Jurkat, Clone E6-1 (cell line): Measurements from ENCODE around the gene MOAP1. TPM values are rescaled to one million over a fixed set of nuclear protein-coding genes. Genes with fewer than 3 reads are reported as not detected.
A peak's percentile ranks its signal among the peaks of the same experiment; 100 is the strongest.
"Not testable (repeated sequence)": the region's sequence is repeated elsewhere in the genome, so short reads cannot be mapped to it uniquely, and the experiment has no call there.

Experiments used
- DNase-seq: peaks from one replicate; pipeline ENCODE4 v3.0.0-alpha.2; 2011; ENCODE audit warnings: low read depth, low spot score
- H3K4me3 ChIP-seq: 2 replicates; pipeline ENCODE4 v1.5.1; 2011; ENCODE audit warnings: mild to moderate bottlenecking, low read length, control low read depth, moderate library complexity
- polyA plus RNA-seq: library from polyadenylated mRNA; unstranded; fragments of >200 nt; gene quantifications from one replicate; pipeline ENCODE4 v1.2.1, GENCODE V29; 2012; ENCODE audit warnings: missing spikeins; ENCODE audit not compliant: insufficient read length, insufficient read depth

MOAP1 gene, protein sequence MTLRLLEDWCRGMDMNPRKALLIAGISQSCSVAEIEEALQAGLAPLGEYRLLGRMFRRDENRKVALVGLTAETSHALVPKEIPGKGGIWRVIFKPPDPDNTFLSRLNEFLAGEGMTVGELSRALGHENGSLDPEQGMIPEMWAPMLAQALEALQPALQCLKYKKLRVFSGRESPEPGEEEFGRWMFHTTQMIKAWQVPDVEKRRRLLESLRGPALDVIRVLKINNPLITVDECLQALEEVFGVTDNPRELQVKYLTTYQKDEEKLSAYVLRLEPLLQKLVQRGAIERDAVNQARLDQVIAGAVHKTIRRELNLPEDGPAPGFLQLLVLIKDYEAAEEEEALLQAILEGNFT
- 24.4 TPM for polyA plus RNA-seq

- peak; percentile 75 for DNase-seq
- peak within 1 kb of the TSS; percentile 74 for H3K4me3 ChIP-seq
Observed at GRCh38 chr14:93184391-93185348, at the start of gene MOAP1, which contains the start of gene LYSET. MOAP1 (minus strand) TSS chr14:93184897; CDS start chr14:93184242, 655 bp downstream. LYSET (plus strand) TSS chr14:93185317; CDS start chr14:93185406, 89 bp downstream.

- not testable (repeated sequence) for H3K4me3 ChIP-seq, DNase-seq
Observed at GRCh38 chr14:93233078-93233477, 48.4 kb upstream of the MOAP1 start.

DNA sequence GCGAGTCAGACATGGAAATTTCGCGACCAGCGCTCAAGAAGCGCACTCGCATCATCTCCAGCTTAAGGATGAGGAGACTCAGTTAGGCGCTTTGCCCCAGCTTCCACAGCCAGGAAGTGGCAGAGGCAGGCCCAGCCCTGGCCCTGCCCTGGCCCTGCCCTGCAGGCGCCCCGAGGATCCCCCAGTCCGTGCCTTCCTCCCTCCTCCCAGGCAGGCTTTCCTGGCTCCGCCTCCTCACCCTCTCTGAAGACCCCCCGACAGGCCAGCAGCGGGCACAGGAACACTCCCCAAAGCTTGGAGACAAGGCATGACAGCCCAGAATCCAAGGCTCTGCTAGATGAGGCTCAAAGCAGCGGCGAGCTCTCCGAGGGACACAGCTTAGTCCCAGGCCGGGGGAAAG is 47.5 kb upstream of the MOAP1 start:
- H3K4me3 ChIP-seq, result no peak overlapping the region
- DNase-seq, result no peak

DNA sequence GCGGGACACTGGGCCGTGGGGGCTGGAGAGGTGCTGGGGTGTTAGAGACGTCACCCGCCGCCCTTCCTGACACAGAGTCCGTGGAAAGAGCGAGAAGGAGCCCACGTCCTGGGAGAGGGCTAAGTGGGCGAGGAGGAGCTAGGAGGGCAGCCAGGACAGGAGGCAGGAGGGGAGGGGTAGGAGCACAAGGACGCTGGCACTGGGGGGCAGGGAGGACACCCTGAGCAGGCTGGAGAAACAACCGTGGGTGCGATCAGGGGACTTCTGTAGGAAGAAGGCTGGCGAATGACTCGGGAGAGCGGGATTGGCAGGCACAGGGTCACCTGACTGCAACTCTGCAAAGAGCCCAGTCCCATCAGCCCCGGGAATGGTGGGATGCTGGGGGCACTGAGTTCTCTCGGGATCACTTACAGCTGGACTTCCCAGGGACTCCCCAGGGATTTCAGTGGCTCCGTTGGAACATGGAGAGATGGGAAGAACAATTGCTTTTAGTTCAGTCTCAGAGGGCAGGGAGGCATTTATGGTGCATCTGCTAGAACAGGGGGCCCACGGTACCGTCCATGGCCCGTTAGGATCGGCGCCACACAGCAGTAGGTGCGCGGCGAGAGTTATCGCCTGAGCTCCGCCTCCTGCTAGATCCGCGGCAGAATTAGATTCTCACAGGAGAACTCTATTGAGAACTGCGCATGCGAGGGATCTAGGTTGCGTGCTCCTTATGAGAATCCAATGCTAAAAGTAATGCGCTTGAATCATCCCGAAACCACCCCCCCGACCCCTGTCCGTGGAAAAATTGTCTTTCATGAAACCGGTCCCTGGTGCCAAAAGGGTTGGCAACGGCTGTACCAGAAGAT is 46.7 kb upstream of the MOAP1 start:
- DNase-seq, result no peak
- H3K4me3 ChIP-seq, result no peak overlapping the region

GRCh38 chr14:93230539-93230938 is 45.8 kb upstream of the MOAP1 start:
- no peak for DNase-seq
- no peak overlapping the region for H3K4me3 ChIP-seq

- no peak overlapping the region for H3K4me3 ChIP-seq
- no peak for DNase-seq
Observed at GRCh38 chr14:93228550-93228949, 43.9 kb upstream of the MOAP1 start.

DNA sequence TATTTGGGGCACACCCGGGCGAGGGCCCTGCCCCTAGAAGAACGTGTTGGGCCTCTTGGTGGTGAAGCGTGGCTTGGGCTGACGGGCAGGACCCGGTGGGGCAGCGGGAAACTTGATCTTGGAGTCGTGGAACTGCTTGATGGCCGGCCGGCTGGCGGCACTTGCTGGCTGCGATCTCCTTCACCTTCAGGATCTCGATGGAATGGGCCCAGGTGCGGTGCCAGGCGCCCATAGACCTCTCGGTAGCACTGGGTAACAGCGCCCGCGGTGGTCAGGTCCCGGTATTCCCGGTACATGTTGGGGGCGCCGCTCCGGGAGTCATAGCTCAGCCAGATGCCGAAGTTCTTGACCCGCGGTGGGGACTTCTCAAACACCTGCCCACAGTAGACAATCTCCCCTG is 38.9 kb upstream of the MOAP1 start:
- DNase-seq, result no peak
- H3K4me3 ChIP-seq, result no peak overlapping the region

DNA sequence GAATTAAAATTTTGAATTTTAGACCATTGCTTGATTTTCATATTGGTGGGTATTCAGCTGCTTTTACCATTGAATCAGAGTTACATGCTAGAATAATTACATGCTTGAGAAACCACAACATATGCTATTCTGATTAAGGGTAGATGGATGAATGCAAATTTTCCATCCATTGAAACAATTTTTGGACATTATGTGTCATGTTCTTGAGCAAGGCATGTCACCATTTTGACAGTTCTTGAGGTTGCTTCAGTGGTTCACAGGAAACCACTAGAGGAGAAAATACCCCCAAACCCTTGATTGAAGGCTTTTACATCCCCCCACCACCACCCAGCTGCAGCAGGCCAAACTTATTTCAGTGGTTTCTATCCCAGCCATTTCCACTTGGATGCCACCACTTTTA is 35.8 kb upstream of the MOAP1 start:
- H3K4me3 ChIP-seq, result no peak overlapping the region
- peak; percentile 35 for DNase-seq

- no peak overlapping the region for H3K4me3 ChIP-seq
- peak; percentile 69 for DNase-seq
Observed at GRCh38 chr14:93219103-93219726, 34.5 kb upstream of the MOAP1 start.

DNA sequence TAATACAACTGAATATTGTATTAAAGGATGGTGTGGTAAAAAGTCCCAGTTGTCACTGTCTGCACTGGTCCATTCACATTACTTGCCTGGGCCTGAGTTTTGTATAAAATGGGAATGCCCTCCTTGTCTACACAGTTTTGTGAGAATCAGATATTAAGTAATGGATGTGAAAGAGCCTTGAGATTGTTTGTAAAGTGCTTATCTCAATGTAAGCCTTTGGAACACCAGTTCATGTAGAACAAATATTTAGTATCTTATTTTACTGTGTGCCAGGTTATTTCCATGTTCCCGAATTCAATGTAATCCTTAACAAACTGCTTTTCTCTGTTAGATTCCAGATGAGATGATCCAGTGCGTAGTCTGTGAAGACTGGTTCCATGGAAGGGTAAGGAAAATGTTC is 29.9 kb upstream of the MOAP1 start:
- no peak overlapping the region for H3K4me3 ChIP-seq

DNA sequence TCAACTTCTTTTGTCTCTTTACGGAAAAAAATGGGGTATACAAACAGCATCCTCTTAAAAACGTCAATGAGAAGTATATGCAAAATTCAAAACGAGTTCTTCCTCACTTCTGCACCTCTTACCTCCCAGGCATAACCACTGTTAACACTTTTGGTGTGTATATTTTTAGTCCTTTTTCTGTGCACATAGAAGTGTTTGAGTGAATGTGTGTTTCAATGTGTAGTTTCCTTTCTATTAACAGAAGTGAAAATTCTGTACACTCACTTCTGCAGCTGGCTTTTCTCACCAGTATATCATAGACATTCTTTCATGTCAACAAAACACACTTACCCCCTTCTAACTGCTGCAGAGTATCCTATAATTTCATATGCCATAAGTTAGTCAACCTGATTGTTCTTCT is 27.7 kb upstream of the MOAP1 start:
- DNase-seq, result no peak
- H3K4me3 ChIP-seq, result no peak overlapping the region

More for the DNA sequence above, 29.9 kb upstream of the MOAP1 start:
- DNase-seq, result no peak

DNA sequence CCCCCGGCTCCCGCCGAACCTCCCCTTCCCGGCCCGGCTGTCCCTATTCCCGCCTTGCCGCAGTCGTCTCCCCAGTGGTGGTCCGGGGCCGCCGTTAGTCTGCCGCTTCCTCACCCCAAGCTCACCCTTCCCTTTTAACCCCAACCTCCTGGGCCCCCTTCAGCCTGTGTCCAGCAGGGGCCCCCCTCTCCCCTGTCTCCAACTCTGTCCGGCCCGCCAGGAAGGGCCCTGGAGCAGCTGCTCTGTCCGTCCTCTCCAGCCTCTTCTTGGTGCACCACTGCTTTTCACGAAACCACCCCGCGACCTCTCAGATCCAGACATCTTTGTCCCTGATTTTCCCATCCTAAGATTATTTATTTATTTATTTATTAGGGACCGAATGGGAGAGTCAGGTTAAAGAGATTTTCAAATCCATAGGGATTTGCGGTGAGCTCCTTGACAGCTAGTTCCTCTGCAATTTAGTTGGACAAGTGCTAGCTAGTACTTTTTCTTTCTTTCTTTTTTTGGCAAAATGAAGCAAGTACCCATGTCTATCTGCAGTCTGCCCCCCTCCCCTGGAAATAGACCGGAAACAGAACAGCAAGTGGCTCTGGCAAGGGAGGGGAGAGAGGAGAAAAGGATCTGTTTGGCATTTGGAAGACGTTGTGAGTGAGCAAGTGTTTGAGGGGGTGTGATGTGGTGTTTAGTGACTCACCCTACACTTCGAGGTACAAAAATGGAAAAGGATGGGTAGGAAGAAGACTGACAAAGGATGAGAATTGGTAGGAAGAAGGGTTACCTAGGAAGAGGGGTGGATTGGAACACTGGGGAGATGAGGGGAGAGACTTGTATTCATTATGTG is 23.0 kb upstream of the MOAP1 start:
- DNase-seq, result no peak
- peak overlapping the region; percentile 88 for H3K4me3 ChIP-seq

DNA sequence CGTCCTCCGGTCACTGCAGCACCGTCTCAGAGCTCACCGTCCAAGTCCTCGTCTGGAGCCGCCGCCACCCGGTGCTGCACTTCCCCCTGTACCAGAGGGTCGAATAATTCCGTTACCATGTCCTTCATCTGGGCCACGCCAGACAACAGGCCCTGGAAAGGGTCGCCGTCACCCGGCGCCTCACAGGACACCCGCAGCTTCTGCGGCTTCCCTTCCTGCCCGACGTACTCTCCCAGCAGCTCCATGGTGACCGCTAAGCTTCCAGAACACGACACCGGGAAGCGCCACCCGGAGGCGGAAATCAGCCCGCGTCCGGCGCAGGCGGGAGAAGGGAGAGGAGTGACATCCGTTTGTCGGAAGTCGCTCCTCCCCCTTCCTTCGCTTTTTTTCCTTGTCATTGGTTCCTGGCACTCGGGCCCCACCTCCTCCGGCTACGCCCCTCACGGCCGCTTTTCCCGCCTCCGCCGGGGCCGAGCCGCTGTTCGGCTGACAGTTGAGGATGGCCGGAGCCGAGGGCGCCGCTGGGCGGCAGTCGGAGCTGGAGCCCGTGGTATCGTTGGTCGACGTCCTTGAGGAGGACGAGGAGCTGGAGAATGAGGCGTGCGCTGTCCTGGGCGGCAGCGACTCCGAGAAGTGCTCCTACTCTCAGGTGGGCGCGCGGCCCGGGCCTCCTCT is 22.2 kb upstream of the MOAP1 start, which contains the start of the genes GON7 and UBR7:
TSS of gene GON7 (minus strand) at position 273 of the 675 bp plus-strand sequence. CDS start at position 245, 28 bp downstream.
TSS of gene UBR7 (plus strand) at position 464 of the 675 bp plus-strand sequence. CDS start at position 500, 36 bp downstream.
- DNase-seq, result peak; percentile 94
- H3K4me3 ChIP-seq, result peak within 1 kb of the TSS; percentile 88

GRCh38 chr14:93201155-93201704 is 16.5 kb upstream of the MOAP1 start:
- H3K4me3 ChIP-seq, result no peak overlapping the region
- no peak for DNase-seq

- H3K4me3 ChIP-seq, result no peak overlapping the region
- no peak for DNase-seq
Observed at GRCh38 chr14:93200553-93200952, 15.9 kb upstream of the MOAP1 start.

- DNase-seq, result no peak
- H3K4me3 ChIP-seq, result no peak overlapping the region
Observed at GRCh38 chr14:93199031-93199430, 14.3 kb upstream of the MOAP1 start.
